Suprapubic skin (tissue), 4 donors: ENCODE data around the gene RTBDN. TPM values are rescaled to one million over a fixed set of nuclear protein-coding genes. Genes with fewer than 3 reads are reported as not detected.

Experiments
- DNase-seq, 2 donors: peaks; one replicate each; pipeline ENCODE4 v3.0.0-alpha.2; 2019; ENCODE audit warnings: low spot score in 2 of 2
- H3K27ac ChIP-seq: fragments of 200-600 bp; sonication (generic); one replicate; pipeline ENCODE4 v1.5.1; 2019
- H3K27me3 ChIP-seq: fragments of 200-600 bp; sonication (generic); one replicate; pipeline ENCODE4 v1.5.1; 2019
- H3K36me3 ChIP-seq: fragments of 200-600 bp; sonication (generic); one replicate; pipeline ENCODE4 v1.5.1; 2019
- H3K4me1 ChIP-seq: fragments of 200-600 bp; sonication (generic); one replicate; pipeline ENCODE4 v1.5.1; 2019
- H3K4me3 ChIP-seq: fragments of 200-600 bp; sonication (generic); one replicate; pipeline ENCODE4 v1.5.1; 2019; ENCODE audit warnings: mild to moderate bottlenecking
- H3K9me3 ChIP-seq: fragments of 200-600 bp; sonication (generic); one replicate; pipeline ENCODE4 v1.5.1; 2019
- EP300 ChIP-seq: sonication (generic); formaldehyde crosslinking; IDR thresholded peaks from one replicate; pipeline ENCODE4 v1.6.1; 2017; ENCODE audit warnings: antibody characterized with exemption
- POLR2A ChIP-seq, 2 donors: fragments of 450-650 bp; IDR thresholded peaks; one replicate each; pipeline ENCODE4 v1.6.1; 2017; ENCODE audit warnings: antibody characterized with exemption in 2 of 2, mild to moderate bottlenecking in 2 of 2, moderate library complexity in 2 of 2
- POLR2AphosphoS5 ChIP-seq, 3 donors: sonication (generic); formaldehyde crosslinking; IDR thresholded peaks; one replicate each; pipeline ENCODE4 v1.6.1; 2017; ENCODE audit warnings: antibody characterized with exemption in 3 of 3
- WGBS: methylation state at CpG from one replicate; pipeline ENCODE4 v1.1.5; 2018; 5-methylcytosine and 5-hydroxymethylcytosine counted together
- total RNA-seq, 4 donors: library from RNA; depleted of rRNA; stranded (reverse); fragments of >200 nt; gene quantifications; one replicate each; pipeline ENCODE4 v1.1.0, GENCODE V29; 2016
- TF ChIP-seq, protein P1 (sequence below), 2 donors: fragments of 200-600 bp in 1 of 2; fragments of 450-650 bp in 1 of 2; sonication (generic) in 1 of 2; IDR thresholded peaks; one replicate each; pipeline ENCODE4 v1.5.1; 2016 to 2019; ENCODE audit warnings: antibody characterized with exemption in 2 of 2, mild to moderate bottlenecking in 1 of 2, moderate library complexity in 1 of 2

RTBDN gene
- total RNA-seq, 4 donors from 2014 or later: not detected

DNA sequence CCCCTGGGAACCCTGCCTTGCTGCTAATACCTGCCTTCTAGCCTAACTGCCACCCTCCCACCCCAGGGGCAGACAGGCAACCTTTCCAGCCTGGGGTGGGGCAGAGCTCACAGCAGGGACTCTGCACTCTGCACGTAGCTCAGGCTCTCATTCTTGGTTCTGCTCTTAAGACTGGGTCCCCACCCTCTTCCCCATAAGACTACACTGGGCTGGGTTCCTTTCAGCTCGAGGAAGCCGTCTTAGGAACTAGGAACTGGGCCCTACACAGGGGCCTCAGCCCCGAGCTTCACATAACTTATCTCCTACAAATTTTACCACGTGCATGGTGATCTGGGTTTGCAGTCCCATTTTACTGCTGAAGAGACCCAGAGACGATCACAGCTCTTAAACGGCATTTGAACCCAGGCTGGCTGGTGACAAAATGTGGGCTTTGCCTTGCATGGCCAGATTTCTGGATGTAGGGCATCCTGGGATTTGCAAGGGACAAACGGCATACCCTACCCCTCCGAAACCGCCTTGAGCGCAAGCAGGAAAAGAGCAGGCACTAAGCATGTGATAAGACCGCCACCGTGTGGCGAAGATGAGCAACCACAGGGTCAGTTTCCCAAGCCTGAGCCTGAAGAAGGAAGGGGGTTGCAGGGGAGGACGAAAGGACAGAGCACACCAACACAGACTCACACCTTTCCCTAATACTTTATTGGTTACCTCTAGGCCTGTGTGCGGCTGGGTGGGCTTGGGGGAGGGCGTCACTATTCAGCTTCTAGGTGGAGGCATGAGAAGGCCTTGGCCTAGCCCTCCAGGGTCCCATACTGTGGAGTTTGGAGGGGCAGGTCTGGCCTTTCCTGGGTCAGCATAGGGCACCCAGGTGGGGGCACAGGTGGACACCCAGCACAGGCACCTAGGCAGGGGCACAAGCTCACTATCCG lies 38.0 kb downstream of the RTBDN start:
- 9% methylated on average over 17 of the region's 18 CpGs for WGBS
- TF ChIP-seq POLR2AphosphoS5 (IDR thresholded peaks at IDR 0.05): peak in 1 of 3 donors; percentile 80
- no peak for TF ChIP-seq POLR2A (IDR thresholded peaks at IDR 0.05)
- TF ChIP-seq, protein P1, sequence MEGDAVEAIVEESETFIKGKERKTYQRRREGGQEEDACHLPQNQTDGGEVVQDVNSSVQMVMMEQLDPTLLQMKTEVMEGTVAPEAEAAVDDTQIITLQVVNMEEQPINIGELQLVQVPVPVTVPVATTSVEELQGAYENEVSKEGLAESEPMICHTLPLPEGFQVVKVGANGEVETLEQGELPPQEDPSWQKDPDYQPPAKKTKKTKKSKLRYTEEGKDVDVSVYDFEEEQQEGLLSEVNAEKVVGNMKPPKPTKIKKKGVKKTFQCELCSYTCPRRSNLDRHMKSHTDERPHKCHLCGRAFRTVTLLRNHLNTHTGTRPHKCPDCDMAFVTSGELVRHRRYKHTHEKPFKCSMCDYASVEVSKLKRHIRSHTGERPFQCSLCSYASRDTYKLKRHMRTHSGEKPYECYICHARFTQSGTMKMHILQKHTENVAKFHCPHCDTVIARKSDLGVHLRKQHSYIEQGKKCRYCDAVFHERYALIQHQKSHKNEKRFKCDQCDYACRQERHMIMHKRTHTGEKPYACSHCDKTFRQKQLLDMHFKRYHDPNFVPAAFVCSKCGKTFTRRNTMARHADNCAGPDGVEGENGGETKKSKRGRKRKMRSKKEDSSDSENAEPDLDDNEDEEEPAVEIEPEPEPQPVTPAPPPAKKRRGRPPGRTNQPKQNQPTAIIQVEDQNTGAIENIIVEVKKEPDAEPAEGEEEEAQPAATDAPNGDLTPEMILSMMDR (IDR thresholded peaks at IDR 0.05): peak; percentile 88 to 95
- TF ChIP-seq EP300: no peak
- Histone ChIP-seq H3K4me3 (peak overlapping the region; percentile 13), H3K4me1 (peaks cover 46% of the 10 kb centered on the region), H3K27ac (peak overlapping the region; percentile 70), H3K27me3 (no peaks in the 10 kb centered on the region), H3K36me3 (peaks cover 24% of the 10 kb centered on the region), H3K9me3 (no peaks in the 10 kb centered on the region)
- peak in 1 of 2 donors; percentile 87 for DNase-seq

DNA sequence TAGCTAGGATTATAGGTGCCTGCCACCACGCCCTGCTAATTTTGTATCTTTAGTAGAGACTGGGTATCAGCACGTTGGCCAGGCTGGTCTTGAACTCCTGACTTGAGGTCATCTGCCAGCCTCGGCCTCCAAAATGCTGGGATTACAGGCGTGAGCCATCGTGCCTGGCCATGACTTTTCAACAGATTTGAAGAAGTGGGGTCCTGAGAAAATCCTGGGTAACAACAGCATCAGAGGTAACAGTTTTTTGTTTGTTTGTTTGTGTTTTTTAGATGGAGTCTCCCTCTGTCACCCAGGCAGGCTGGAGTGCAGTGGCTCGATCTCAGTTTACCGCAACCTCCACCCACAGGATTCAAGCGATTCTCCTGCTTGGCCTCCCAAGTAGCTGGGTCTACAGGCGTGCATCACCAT lies 39.4 kb downstream of the RTBDN start:
- Histone ChIP-seq H3K4me1 (peaks cover 42% of the 10 kb centered on the region), H3K36me3 (peaks cover 22% of the 10 kb centered on the region), H3K9me3 (no peaks in the 10 kb centered on the region), H3K27ac (no peak overlapping the region), H3K4me3 (no peak overlapping the region), H3K27me3 (no peaks in the 10 kb centered on the region)
- no peak for TF ChIP-seq EP300
- no peak for TF ChIP-seq POLR2AphosphoS5 (IDR thresholded peaks at IDR 0.05)
- peak in 1 of 2 donors; percentile 8 for TF ChIP-seq POLR2A (IDR thresholded peaks at IDR 0.05)
- WGBS: 88% methylated on average over 9 of the region's 9 CpGs
- DNase-seq: no peak

DNA sequence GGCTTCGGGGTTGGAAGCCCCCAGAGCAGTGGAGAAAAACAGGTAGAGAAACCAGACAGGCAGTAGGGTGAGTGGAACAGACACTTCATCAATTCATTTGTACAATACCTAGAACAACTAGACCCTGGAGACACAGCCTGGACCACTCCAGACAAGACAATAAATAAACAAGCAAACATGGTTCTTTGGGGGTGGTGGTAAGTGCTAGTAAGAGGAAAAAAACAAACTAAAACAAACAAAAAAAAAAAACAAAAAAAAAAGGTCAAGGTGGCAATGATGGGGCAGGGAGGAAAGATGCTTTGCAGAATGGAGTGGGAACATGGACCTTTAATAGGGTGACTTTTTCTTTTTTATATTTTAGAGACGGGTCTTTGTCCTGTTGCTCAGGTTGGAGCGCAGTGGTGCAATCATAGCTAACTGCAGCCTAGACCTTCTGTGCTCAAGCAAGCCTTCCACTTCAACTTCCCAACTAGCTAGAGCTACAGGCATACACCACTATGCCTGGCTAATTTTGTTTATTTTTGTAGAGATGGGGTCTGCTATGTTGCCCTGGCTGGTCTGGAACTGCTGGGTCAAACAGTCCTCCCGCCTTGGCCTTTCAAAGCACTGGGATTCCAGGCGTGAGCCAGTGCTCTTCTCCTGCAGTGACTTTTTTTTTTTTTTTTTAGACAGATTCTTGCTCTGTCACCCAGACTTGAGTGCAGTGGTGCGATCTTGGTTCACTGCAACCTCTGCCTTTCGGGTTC lies 40.0 kb downstream of the RTBDN start:
- Histone ChIP-seq H3K4me1 (peaks cover 43% of the 10 kb centered on the region), H3K27me3 (no peaks in the 10 kb centered on the region), H3K36me3 (peaks cover 16% of the 10 kb centered on the region), H3K27ac (peak overlapping the region; percentile 97), H3K9me3 (no peaks in the 10 kb centered on the region), H3K4me3 (peak overlapping the region; percentile 88)
- peak in 1 of 2 donors; percentile 64 for DNase-seq
- TF ChIP-seq EP300: no peak
- TF ChIP-seq, protein P1 (IDR thresholded peaks at IDR 0.05): no peak
- TF ChIP-seq POLR2AphosphoS5 (IDR thresholded peaks at IDR 0.05): no peak
- TF ChIP-seq POLR2A (IDR thresholded peaks at IDR 0.05): no peak
- WGBS: 62% methylated on average over 7 of the region's 7 CpGs

DNA sequence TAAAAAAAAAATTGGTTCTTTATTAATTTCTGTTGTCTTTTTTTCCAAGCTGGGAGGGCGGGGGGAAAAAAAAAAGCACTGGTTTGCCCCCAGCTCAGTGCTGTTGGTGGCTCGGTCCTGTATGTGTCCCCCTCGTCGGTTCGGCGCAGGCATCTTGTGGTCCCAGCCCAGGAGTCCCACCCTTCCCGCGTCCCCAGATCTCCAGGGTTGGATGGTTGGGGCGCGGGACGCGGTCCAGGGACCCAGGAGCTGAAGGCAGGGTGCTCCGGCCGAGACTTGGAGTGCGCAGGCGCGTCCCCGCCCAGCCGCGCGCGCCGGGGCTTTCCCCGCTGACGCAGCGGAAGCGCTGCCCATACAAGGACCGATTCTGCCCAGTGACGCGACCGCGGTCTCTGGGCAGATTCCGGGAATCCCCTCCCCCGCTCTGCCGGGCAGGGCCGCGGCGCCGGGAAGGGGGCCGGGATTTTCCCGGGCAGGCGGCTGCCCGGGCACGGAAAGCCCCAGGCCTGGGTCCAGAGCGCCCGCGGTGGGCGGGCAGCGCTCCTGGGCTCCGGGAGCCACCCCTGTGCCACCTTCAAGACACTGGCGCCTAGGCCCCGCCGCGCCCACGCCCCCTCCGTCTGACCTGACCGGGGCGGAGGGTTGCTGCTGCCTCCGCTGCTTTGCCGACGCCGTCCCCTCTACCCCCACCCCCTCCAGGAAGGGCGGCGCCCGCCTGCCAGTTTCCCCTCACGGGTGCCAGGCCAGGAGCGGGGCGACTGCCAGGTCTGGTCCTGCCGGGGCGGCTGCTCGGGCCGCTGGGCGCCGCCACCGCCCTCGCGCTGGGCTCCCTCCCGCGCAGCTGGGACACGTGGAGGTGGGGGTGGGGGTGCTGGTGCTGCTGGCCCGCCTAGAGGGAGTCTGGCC lies 40.8 kb downstream of the RTBDN start:
- Histone ChIP-seq H3K9me3 (no peaks in the 10 kb centered on the region), H3K27me3 (no peaks in the 10 kb centered on the region), H3K27ac (peak overlapping the region; percentile 97), H3K4me1 (peaks cover 52% of the 10 kb centered on the region), H3K36me3 (peaks cover 7% of the 10 kb centered on the region), H3K4me3 (peak overlapping the region; percentile 88)
- DNase-seq: peak; percentile 95 to 96
- under 1% methylated on average over 16 of the region's 81 CpGs for WGBS
- TF ChIP-seq EP300 (peak; percentile 63), POLR2A (IDR thresholded peaks at IDR 0.05) (peak; percentile 46 to 67), POLR2AphosphoS5 (IDR thresholded peaks at IDR 0.05) (peak; percentile 33 to 98 (median 67))
- TF ChIP-seq, protein P1 (IDR thresholded peaks at IDR 0.05): no peak

DNA sequence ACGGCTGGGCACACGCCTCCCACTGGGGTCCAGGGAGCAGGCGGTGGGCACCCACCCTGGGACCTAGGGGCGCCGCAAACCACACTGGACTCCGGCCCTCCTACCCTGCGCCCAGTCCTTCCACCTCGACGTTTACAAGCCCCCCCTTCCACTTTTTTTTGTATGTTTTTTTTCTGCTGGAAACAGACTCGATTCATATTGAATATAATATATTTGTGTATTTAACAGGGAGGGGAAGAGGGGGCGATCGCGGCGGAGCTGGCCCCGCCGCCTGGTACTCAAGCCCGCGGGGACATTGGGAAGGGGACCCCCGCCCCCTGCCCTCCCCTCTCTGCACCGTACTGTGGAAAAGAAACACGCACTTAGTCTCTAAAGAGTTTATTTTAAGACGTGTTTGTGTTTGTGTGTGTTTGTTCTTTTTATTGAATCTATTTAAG lies 41.5 kb downstream of the RTBDN start:
- Histone ChIP-seq H3K27me3 (no peaks in the 10 kb centered on the region), H3K36me3 (peaks cover 3% of the 10 kb centered on the region), H3K27ac (peak overlapping the region; percentile 97), H3K9me3 (no peaks in the 10 kb centered on the region), H3K4me1 (peaks cover 58% of the 10 kb centered on the region), H3K4me3 (peak overlapping the region; percentile 88)
- TF ChIP-seq, protein P1 (IDR thresholded peaks at IDR 0.05): no peak
- TF ChIP-seq EP300 (no peak), POLR2A (IDR thresholded peaks at IDR 0.05) (no peak), POLR2AphosphoS5 (IDR thresholded peaks at IDR 0.05) (no peak)
- under 1% methylated on average over 20 of the region's 22 CpGs for WGBS
- DNase-seq: no peak
